Psoas muscle (tissue), 8 donors: ENCODE data around the gene SKIDA1. TPM values are rescaled to one million over a fixed set of nuclear protein-coding genes. Genes with fewer than 3 reads are reported as not detected.

Source experiments
- ATAC-seq, 4 donors: fragments of 200-7000 bp; cut with Tn5 transposase; one replicate each; pipeline ENCODE4 v1.9.1; 2020; ENCODE audit warnings: moderate library complexity in 3 of 4, mild to moderate bottlenecking in 2 of 4
- DNase-seq, 2 donors: peaks; one replicate each; pipeline ENCODE4 v3.0.0-alpha.2; 2020
- H3K27ac ChIP-seq: fragments of 200-600 bp; one replicate; pipeline ENCODE4 v1.8.0; 2022
- H3K27me3 ChIP-seq, 3 donors: fragments of 200-600 bp in 1 of 3; one replicate each; pipeline versions ENCODE4 v1.6.1 to v1.8.0; 2013 to 2022; ENCODE audit warnings: low read length in 2 of 3, mild to moderate bottlenecking in 2 of 3, moderate library complexity in 1 of 3; ENCODE audit not compliant: insufficient read depth in 3 of 3
- H3K36me3 ChIP-seq, 2 donors: fragments of 200-600 bp in 1 of 2; one replicate each; pipeline versions ENCODE4 v1.6.1 to v1.8.0; 2013 to 2022; ENCODE audit warnings: low read depth in 1 of 2, mild to moderate bottlenecking in 1 of 2, moderate library complexity in 1 of 2; ENCODE audit not compliant: insufficient read depth in 1 of 2
- H3K4me1 ChIP-seq: fragments of 200-600 bp; one replicate; pipeline ENCODE4 v1.8.0; 2022
- H3K4me3 ChIP-seq: fragments of 200-600 bp; one replicate; pipeline ENCODE4 v1.8.0; 2022; ENCODE audit warnings: mild to moderate bottlenecking
- H3K9me3 ChIP-seq: fragments of 200-600 bp; one replicate; pipeline ENCODE4 v1.8.0; 2022
- WGBS, 3 donors: extraction: QIAGEN DNeasy Blood & Tissue Kit; methylation state at CpG; one replicate each; pipeline versions ENCODE4 v1.1.6 to v1.1.7; 2013; 5-methylcytosine and 5-hydroxymethylcytosine counted together
- intact Hi-C, 2 donors: fragments of 100-400 bp; cut with DNase I; formaldehyde crosslinking; loops; one replicate each; pipeline versions ENCODE4 v1.11.0 to v1.14.2; 2022
- polyA plus RNA-seq, 3 donors: library from polyadenylated mRNA; stranded (reverse); fragments of 200-250 nt; gene quantifications; one replicate each; pipeline ENCODE4 v1.2.3, GENCODE V29; 2013
- total RNA-seq, 4 donors: library from RNA; stranded (reverse); fragmentation: NEBNext Ultra II Directional in 2 of 4; extraction: Animal tissue kit (Norgen Biotek cat#: 25700) in 2 of 4; gene quantifications; one replicate each; pipeline versions ENCODE4 v1.2.1 to v1.2.4, GENCODE V29; 2021 to 2023
- TF ChIP-seq, protein P1 (sequence below): fragments of 200-600 bp; IDR thresholded peaks from one replicate; pipeline ENCODE4 v1.8.0; 2022; ENCODE audit warnings: antibody characterized with exemption
- donor health status: healthy with polysubstance abuse.
- donor health status: DM: no; HTN: no; CAD: no; lungs with moderate emphysema.
- donor health status: Bipolar disorder and iron deficiency.
- donor health status: healthy.
- donor health status: DM: yes; HTN: yes; CAD: no.
- donor health status: DM: no; HTN: no; CAD: no.
- donor health status: DM: no; HTN: no; CAD: no.
- donor health status: DM: yes; HTN: yes; CAD: no.

SKIDA1 gene
- total and polyA plus RNA-seq, 7 donors, result 0.04 to 0.79 (median 0.21) TPM

- no peaks in the 10 kb centered on the region for H3K27me3 ChIP-seq
- H3K4me1 ChIP-seq, result peaks cover 29% of the 10 kb centered on the region
- peak overlapping the region; percentile 84 for H3K4me3 ChIP-seq
- no peak for DNase-seq
- peak overlapping the region; percentile 99 for H3K27ac ChIP-seq
- H3K36me3 ChIP-seq, result no peaks in the 10 kb centered on the region
- 37 to 48% (median 41%) methylated on average over 9 of the region's 9 CpGs for WGBS, 3 donors
- no peaks in the 10 kb centered on the region for H3K9me3 ChIP-seq
- TF ChIP-seq, protein P1, sequence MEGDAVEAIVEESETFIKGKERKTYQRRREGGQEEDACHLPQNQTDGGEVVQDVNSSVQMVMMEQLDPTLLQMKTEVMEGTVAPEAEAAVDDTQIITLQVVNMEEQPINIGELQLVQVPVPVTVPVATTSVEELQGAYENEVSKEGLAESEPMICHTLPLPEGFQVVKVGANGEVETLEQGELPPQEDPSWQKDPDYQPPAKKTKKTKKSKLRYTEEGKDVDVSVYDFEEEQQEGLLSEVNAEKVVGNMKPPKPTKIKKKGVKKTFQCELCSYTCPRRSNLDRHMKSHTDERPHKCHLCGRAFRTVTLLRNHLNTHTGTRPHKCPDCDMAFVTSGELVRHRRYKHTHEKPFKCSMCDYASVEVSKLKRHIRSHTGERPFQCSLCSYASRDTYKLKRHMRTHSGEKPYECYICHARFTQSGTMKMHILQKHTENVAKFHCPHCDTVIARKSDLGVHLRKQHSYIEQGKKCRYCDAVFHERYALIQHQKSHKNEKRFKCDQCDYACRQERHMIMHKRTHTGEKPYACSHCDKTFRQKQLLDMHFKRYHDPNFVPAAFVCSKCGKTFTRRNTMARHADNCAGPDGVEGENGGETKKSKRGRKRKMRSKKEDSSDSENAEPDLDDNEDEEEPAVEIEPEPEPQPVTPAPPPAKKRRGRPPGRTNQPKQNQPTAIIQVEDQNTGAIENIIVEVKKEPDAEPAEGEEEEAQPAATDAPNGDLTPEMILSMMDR, result no peak
- intact Hi-C loops, result loop anchor here in 1 of 2 donors (10.0 kb wide), 1 partner anchor 796 kb away; the partner anchor contains the start of gene BMI1
- no peak for ATAC-seq
Observed at GRCh38 chr10:21529032-21529910, 3.8 kb upstream of the SKIDA1 start.

- Histone ChIP-seq H3K4me1 (peaks cover 29% of the 10 kb centered on the region), H3K36me3 (no peaks in the 10 kb centered on the region), H3K4me3 (peak overlapping the region; percentile 84), H3K9me3 (no peaks in the 10 kb centered on the region), H3K27me3 (no peaks in the 10 kb centered on the region), H3K27ac (peak overlapping the region; percentile 99)
- WGBS, 3 donors, result 26 to 33% (median 27%) methylated on average over 8 of the region's 8 CpGs
- ATAC-seq, result no peak
- DNase-seq, result no peak
- intact Hi-C loops, result loop anchor here (1.0 to 10.0 kb wide), 2 partner anchors 9 to 796 kb away; partner anchors contain the start of gene BMI1 (in 1 of the 2)
- TF ChIP-seq, protein P1, result no peak
Observed at GRCh38 chr10:21528236-21529031, 3.0 kb upstream of the SKIDA1 start.

DNA sequence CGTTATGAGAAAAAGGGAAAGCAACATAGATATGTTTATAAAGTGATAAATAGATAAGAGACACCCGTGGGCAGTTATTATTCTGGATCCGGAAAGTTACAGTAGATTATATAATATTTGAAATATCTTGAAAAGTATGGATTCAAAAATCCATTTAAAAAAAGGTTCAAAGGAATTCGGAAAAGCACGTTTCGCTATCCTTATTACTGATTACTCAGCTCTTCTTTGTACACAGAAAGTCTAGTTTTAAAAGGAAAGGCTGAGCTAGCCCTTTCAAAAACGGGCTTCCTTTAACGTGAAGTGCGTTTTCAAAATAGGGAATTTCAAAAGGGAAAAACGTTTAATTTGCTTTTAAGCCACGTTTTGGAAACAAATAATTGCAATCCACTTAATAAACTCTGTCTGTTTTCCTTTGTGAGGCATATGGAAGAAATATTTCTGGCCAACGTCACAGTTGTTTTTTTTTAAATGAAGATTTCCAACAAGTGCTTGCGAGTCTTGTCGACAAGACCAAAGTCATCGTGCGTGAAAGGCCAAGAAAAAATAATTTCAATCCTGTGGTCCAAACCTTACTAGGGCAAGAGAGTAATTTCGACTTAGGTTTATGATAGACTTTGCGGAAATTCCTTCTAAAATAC lies 2.2 kb upstream of the SKIDA1 start:
- WGBS, 3 donors, result 6 to 8% (median 7%) methylated on average over 18 of the region's 18 CpGs

More for the DNA sequence above, 2.2 kb upstream of the SKIDA1 start:
- Histone ChIP-seq H3K4me3 (peak overlapping the region; percentile 84), H3K27me3 (no peaks in the 10 kb centered on the region), H3K27ac (peak overlapping the region; percentile 99), H3K36me3 (no peaks in the 10 kb centered on the region), H3K9me3 (no peaks in the 10 kb centered on the region), H3K4me1 (peaks cover 24% of the 10 kb centered on the region)
- TF ChIP-seq, protein P1, result no peak
- DNase-seq, result no peak
- intact Hi-C loops, result loop anchor here (1.0 to 10.0 kb wide), 2 partner anchors 8 to 797 kb away; partner anchors contain the start of gene BMI1 (in 1 of the 2)
- ATAC-seq, result no peak
